Amygdala (tissue), 56 donors: ENCODE measurements around the gene EEFSEC.

Experiments used
- DNase-seq, 56 donors: peaks; one replicate each; lab custom pipeline; 2025; lab: John Stamatoyannopoulos, UW

EEFSEC gene

GRCh38 chr3:128341659-128342395 is 188.5 kb downstream of the EEFSEC start:
- no peak for DNase-seq

GRCh38 chr3:128342701-128343180 is 189.5 kb downstream of the EEFSEC start:
- no peak for DNase-seq

- DNase-seq = no peak
Measured at GRCh38 chr3:128343287-128344051, 190.2 kb downstream of the EEFSEC start.

GRCh38 chr3:128344052-128344735 is 190.9 kb downstream of the EEFSEC start:
- DNase-seq = no peak

- DNase-seq = no peak
Measured at GRCh38 chr3:128345196-128345595, 191.9 kb downstream of the EEFSEC start.

- DNase-seq = no peak
Measured at GRCh38 chr3:128346562-128346961, 193.3 kb downstream of the EEFSEC start.

- no peak for DNase-seq
Measured at GRCh38 chr3:128347282-128347681, 194.0 kb downstream of the EEFSEC start.

GRCh38 chr3:128348075-128348474 is 194.8 kb downstream of the EEFSEC start:
- DNase-seq = no peak

- DNase-seq = no peak
Measured at GRCh38 chr3:128348805-128349531, 195.7 kb downstream of the EEFSEC start.

GRCh38 chr3:128349963-128350599 is 196.8 kb downstream of the EEFSEC start:
- peak in 14 of 56 donors; percentile 4 to 45 (median 16) for DNase-seq

GRCh38 chr3:128351546-128351945 is 198.3 kb downstream of the EEFSEC start:
- DNase-seq = peak in 3 of 56 donors; percentile 6 to 33 (median 26)

GRCh38 chr3:128352326-128352725 is 199.0 kb downstream of the EEFSEC start:
- peak in 8 of 56 donors; percentile 6 to 28 (median 14) for DNase-seq

GRCh38 chr3:128353361-128353965 is 200.2 kb downstream of the EEFSEC start:
- no peak for DNase-seq

- DNase-seq = no peak
Measured at GRCh38 chr3:128353991-128354687, 200.9 kb downstream of the EEFSEC start.

- DNase-seq = no peak
Measured at GRCh38 chr3:128354788-128355542, 201.7 kb downstream of the EEFSEC start.

GRCh38 chr3:128355543-128355919 is 202.2 kb downstream of the EEFSEC start:
- DNase-seq = no peak

- DNase-seq = no peak
Measured at GRCh38 chr3:128356822-128357221, 203.5 kb downstream of the EEFSEC start.

GRCh38 chr3:128357538-128357937 is 204.3 kb downstream of the EEFSEC start:
- DNase-seq = no peak
